Measurements from ENCODE around the gene HIPK1. TPM values are rescaled to one million over a fixed set of nuclear protein-coding genes. Genes with fewer than 3 reads are reported as not detected.

HIPK1 gene
- total RNA-seq, 4 donors from 2014 or later: 42.3 to 63.4 (median 53.0) TPM

GRCh38 chr1:113904293-113904673 lies 24.8 kb upstream of the HIPK1 start:
- WGBS, 2 donors: 0 to 1% methylated on average over 11 of the region's 11 CpGs
- Histone ChIP-seq H3K36me3 (peaks cover 0 to 52% (median 0%) of the 10 kb centered on the region in 3 donors), H3K4me1 (peaks cover 0 to 35% (median 16%) of the 10 kb centered on the region in 4 donors), H3K9me3 (no peaks in the 10 kb centered on the region), H3K27me3 (no peaks in the 10 kb centered on the region), H3K27ac (peak overlapping the region; percentile 91 to 93 (median 92)), H3K4me3 (peak overlapping the region; percentile 77 to 81 (median 78))
- peak in 1 of 2 donors; percentile 7 for DNase-seq (ENCODE audit: low spot score in 2 of 2)
- TF ChIP-seq POLR2A (IDR thresholded peaks at IDR 0.05) (no peak), CTCF (IDR thresholded peaks at IDR 0.05) (no peak), EP300 (IDR thresholded peaks at IDR 0.05) (no peak)

- H3K27ac ChIP-seq: peak within 1 kb of the TSS; percentile 91 to 93 (median 92)
- WGBS, 2 donors: 0 to 2% methylated on average over 60 to 67 of the region's 67 CpGs
- H3K4me1 ChIP-seq: peaks cover 0 to 35% (median 16%) of the 10 kb centered on the region in 4 donors
Observed at GRCh38 chr1:113904674-113905434, 24.3 kb upstream of the HIPK1 start, which contains the start of the genes AP4B1 and DCLRE1B. Gene AP4B1, minus strand, starts transcription at chr1:113904799. Its CDS starts 82 bp downstream, at chr1:113904717. Gene DCLRE1B, plus strand, starts transcription at chr1:113905326. Its CDS starts 261 bp downstream, at chr1:113905587.

DNA sequence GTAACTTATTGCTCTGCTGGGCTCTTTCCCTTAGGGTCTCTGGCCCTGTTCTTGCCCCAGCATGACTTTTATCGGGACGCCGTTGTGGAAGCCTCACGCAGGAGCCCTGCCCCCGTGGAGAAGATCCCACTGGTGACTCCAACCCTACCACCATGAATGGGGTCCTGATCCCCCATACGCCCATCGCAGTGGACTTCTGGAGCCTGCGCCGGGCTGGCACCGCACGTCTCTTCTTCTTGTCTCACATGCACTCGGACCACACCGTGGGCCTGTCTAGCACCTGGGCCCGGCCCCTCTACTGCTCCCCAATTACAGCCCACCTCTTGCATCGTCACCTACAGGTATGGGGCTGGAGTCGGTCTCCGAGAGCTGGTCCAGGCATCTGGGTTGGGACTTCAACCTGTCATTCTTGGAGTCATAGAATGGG lies 23.7 kb upstream of the HIPK1 start:
- 0 to 2% methylated on average over 15 of the region's 17 CpGs for WGBS, 2 donors
- TF ChIP-seq POLR2A (IDR thresholded peaks at IDR 0.05): no peak
- TF ChIP-seq EP300 (IDR thresholded peaks at IDR 0.05): no peak
- no peak for TF ChIP-seq CTCF (IDR thresholded peaks at IDR 0.05)
- peak in 1 of 2 donors; percentile 8 for DNase-seq (ENCODE audit: low spot score in 2 of 2)
- no peaks in the 10 kb centered on the region for H3K27me3 ChIP-seq
- peak overlapping the region; percentile 77 to 81 (median 78) for H3K4me3 ChIP-seq
- no peaks in the 10 kb centered on the region for H3K9me3 ChIP-seq
- H3K36me3 ChIP-seq: peaks cover 0 to 51% (median 0%) of the 10 kb centered on the region in 3 donors
- H3K27ac ChIP-seq: peak overlapping the region; percentile 88 to 93 (median 92)
- H3K4me1 ChIP-seq: peaks cover 0 to 35% (median 16%) of the 10 kb centered on the region in 4 donors

More at GRCh38 chr1:113904674-113905434, 24.3 kb upstream of the HIPK1 start, which contains the start of the genes AP4B1 and DCLRE1B:
- Histone ChIP-seq H3K4me3 (peak within 1 kb of the TSS; percentile 77 to 81 (median 78)), H3K9me3 (no peaks in the 10 kb centered on the region), H3K36me3 (peaks cover 0 to 51% (median 0%) of the 10 kb centered on the region in 3 donors), H3K27me3 (no peaks in the 10 kb centered on the region)
- TF ChIP-seq POLR2A (IDR thresholded peaks at IDR 0.05): peak; percentile 32 to 58
- TF ChIP-seq CTCF (IDR thresholded peaks at IDR 0.05): peak; percentile 73 to 96 (median 88)
- TF ChIP-seq EP300 (IDR thresholded peaks at IDR 0.05): peak; percentile 82 to 90
- peak; percentile 96 to 97 for DNase-seq (ENCODE audit: low spot score in 2 of 2)

- Histone ChIP-seq H3K27ac (peak overlapping the region; percentile 9 to 59 (median 40)), H3K4me1 (peaks cover 0 to 11% (median 0%) of the 10 kb centered on the region in 4 donors), H3K4me3 (no peak overlapping the region), H3K36me3 (peaks cover 0 to 48% (median 9%) of the 10 kb centered on the region in 3 donors), H3K27me3 (no peaks in the 10 kb centered on the region), H3K9me3 (no peaks in the 10 kb centered on the region)
- 41 to 51% methylated on average over 6 of the region's 6 CpGs for WGBS, 2 donors
- TF ChIP-seq CTCF (IDR thresholded peaks at IDR 0.05) (no peak), EP300 (IDR thresholded peaks at IDR 0.05) (no peak), POLR2A (IDR thresholded peaks at IDR 0.05) (no peak)
- no peak for DNase-seq (ENCODE audit: low spot score in 2 of 2)
Observed at GRCh38 chr1:113912594-113913311, 16.4 kb upstream of the HIPK1 start.
